HepG2 (cell line): ENCODE results near the gene CADM4. TPM values are rescaled to one million over a fixed set of nuclear protein-coding genes. Genes with fewer than 3 reads are reported as not detected.

ENCODE experiments used
- ELF3 ChIP-seq: IDR thresholded peaks from 2 replicates; pipeline ENCODE4 v1.6.1; 2016; ENCODE audit warnings: missing genetic modification reagents, missing compliant biosample characterization
- FOXK1 ChIP-seq: sonication (generic); formaldehyde crosslinking; IDR thresholded peaks from 2 replicates; pipeline ENCODE4 v1.4.0; 2020; ENCODE audit warnings: low read depth, missing genetic modification reagents, borderline replicate concordance
- HNF4A ChIP-seq: sonication (generic); formaldehyde crosslinking; IDR thresholded peaks from 2 replicates; pipeline ENCODE4 v1.4.0; 2020; ENCODE audit warnings: missing genetic modification reagents
- HOXD1 ChIP-seq: sonication (generic); formaldehyde crosslinking; IDR thresholded peaks from 2 replicates; pipeline ENCODE4 v1.5.0; 2020; ENCODE audit warnings: missing genetic modification reagents
- NKX3-1 ChIP-seq: sonication (generic); formaldehyde crosslinking; IDR thresholded peaks from 2 replicates; pipeline ENCODE4 v1.5.0; 2020; ENCODE audit warnings: missing genetic modification reagents
- RBM39 ChIP-seq: fragments of 200-400 bp; formaldehyde crosslinking; IDR thresholded peaks from one replicate; pipeline ENCODE4 v1.6.1; 2018; ENCODE audit warnings: antibody characterized with exemption, mild to moderate bottlenecking, low read depth, low read length; ENCODE audit not compliant: poor library complexity, severe bottlenecking
- REPIN1 ChIP-seq: sonication (generic); formaldehyde crosslinking; IDR thresholded peaks from 2 replicates; pipeline ENCODE4 v1.8.0; 2022; ENCODE audit warnings: missing genetic modification reagents, low read depth, mild to moderate bottlenecking, borderline replicate concordance
- RXRA ChIP-seq: sonication (generic); formaldehyde crosslinking; IDR thresholded peaks from 2 replicates; pipeline ENCODE4 v1.5.1; 2020; ENCODE audit warnings: missing genetic modification reagents
- SALL2 ChIP-seq: sonication (generic); formaldehyde crosslinking; IDR thresholded peaks from 2 replicates; pipeline ENCODE4 v1.8.1; 2023; ENCODE audit warnings: mild to moderate bottlenecking, missing genetic modification reagents, inconsistent platforms
- SOX6 ChIP-seq, 2 experiments: fragments of 450-650 bp in 1 of 2; sonication (generic) in 1 of 2; formaldehyde crosslinking in 1 of 2; IDR thresholded peaks; 2 replicates each; pipeline versions ENCODE4 v1.4.0 to v1.6.1; 2017 to 2020; ENCODE audit warnings: antibody characterized with exemption in 1 of 2, mild to moderate bottlenecking in 1 of 2, missing genetic modification reagents in 1 of 2
- SRSF4 ChIP-seq: fragments of 200-400 bp; formaldehyde crosslinking; IDR thresholded peaks from one replicate; pipeline ENCODE4 v1.6.1; 2018; ENCODE audit warnings: mild to moderate bottlenecking, low read depth, low read length, moderate library complexity; ENCODE audit not compliant: poor library complexity, severe bottlenecking
- TBP ChIP-seq: sonication (generic); formaldehyde crosslinking; IDR thresholded peaks from 2 replicates; pipeline ENCODE4 v1.5.0; 2020; ENCODE audit warnings: missing genetic modification reagents
- ZNF607 ChIP-seq: sonication (generic); formaldehyde crosslinking; IDR thresholded peaks from 2 replicates; pipeline ENCODE4 v1.5.1; 2020; ENCODE audit warnings: missing genetic modification reagents, mild to moderate bottlenecking, borderline replicate concordance
- ZNF768 ChIP-seq: sonication (generic); formaldehyde crosslinking; IDR thresholded peaks from 2 replicates; pipeline ENCODE4 v1.4.0; 2020; ENCODE audit warnings: missing genetic modification reagents
- ZNF883 ChIP-seq: sonication (generic); formaldehyde crosslinking; IDR thresholded peaks from 2 replicates; pipeline ENCODE4 v1.5.1; 2020; ENCODE audit warnings: mild to moderate bottlenecking, missing genetic modification reagents; ENCODE audit errors: not compliant biosample characterization
- polyA plus RNA-seq, 8 experiments: library from polyadenylated mRNA; depleted of rRNA in 3 of 8; stranded (reverse) in 7 of 8; unstranded in 1 of 8; fragments of >200 nt; fragmentation: Illumina TruSeq in 4 of 8; extraction: Trizol in 4 of 8; gene quantifications; 2 replicates each; pipeline versions ENCODE4 v1.2.1 to v1.2.3, GENCODE V29; 2011 to 2016; ENCODE audit warnings: low read depth in 4 of 8, missing spikeins in 1 of 8, mixed read lengths in 1 of 8; ENCODE audit not compliant: insufficient read depth in 1 of 8
- total RNA-seq, 5 experiments: library from RNA; depleted of rRNA; stranded (reverse); fragments of >200 nt; fragmentation: Illumina TruSeq; extraction: Trizol; gene quantifications; 2 replicates each; pipeline ENCODE4 v1.2.3, GENCODE V29; 2016; ENCODE audit warnings: low read depth in 1 of 5
- TF ChIP-seq, protein P1 (sequence below): sonication (generic); formaldehyde crosslinking; IDR thresholded peaks from 2 replicates; pipeline ENCODE4 v1.8.0; 2022; ENCODE audit warnings: missing genetic modification reagents, mild to moderate bottlenecking, borderline replicate concordance
- TF ChIP-seq, protein P2 (sequence below): sonication (generic); formaldehyde crosslinking; IDR thresholded peaks from 2 replicates; pipeline ENCODE4 v1.8.0; 2022; ENCODE audit warnings: low read depth, missing genetic modification reagents
- TF ChIP-seq, protein P3 (sequence below): sonication (generic); formaldehyde crosslinking; IDR thresholded peaks from 2 replicates; pipeline ENCODE4 v1.4.0; 2020; ENCODE audit warnings: missing genetic modification reagents, borderline replicate concordance
- TF ChIP-seq, protein P4 (sequence below): sonication (generic); formaldehyde crosslinking; IDR thresholded peaks from 2 replicates; pipeline ENCODE4 v1.4.0; 2020; ENCODE audit warnings: missing genetic modification reagents

Gene CADM4
- total and polyA plus RNA-seq, 2 of the 13 experiments (the other 11 are each of a cell fraction or from before 2014, with no cell fraction given) = 8.5 to 16.0 TPM

DNA sequence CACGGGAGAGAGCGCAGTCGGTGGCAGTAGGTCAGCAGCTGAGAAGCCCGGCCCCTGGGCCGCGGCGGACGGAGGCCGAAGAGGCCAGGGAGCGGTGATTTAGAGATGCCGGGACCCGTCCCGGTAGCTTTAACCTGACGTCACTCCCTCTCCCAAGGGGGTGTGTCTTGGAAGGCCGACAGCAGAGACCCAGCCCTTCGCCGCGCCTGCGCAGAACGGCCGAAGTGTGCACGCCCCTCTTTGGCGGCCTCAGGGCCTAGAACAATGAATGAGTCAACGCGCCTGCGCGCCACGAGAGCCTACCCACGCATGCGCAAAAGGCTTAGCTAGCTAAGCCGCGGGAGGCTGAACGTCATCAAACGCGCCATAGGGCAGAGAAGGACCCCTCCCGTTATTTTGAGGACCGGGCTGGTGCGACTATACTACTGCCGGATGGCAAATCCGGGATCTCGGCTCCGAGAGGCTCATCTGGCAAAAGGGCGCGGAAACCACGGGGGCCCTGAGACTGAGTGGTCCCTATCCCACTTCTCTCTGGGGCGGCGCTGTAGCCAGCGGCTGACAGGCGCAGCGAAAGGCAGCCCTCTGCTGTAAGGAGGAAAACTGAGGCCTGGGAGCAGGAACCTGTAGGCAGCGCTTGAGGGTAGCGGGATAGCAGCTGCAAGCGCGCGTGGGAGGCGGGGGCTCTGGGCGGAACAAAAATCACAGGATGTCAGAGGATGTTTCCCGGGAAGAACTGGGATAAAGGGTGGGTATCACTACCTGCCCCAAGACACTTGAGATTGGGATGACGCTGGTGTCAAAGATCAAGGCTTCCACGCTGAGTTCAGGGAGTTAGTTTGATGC is 43.4 kb downstream of the CADM4 start, which contains the start of the genes IRGQ and ZNF576 (continued):
- TF ChIP-seq, protein P1, sequence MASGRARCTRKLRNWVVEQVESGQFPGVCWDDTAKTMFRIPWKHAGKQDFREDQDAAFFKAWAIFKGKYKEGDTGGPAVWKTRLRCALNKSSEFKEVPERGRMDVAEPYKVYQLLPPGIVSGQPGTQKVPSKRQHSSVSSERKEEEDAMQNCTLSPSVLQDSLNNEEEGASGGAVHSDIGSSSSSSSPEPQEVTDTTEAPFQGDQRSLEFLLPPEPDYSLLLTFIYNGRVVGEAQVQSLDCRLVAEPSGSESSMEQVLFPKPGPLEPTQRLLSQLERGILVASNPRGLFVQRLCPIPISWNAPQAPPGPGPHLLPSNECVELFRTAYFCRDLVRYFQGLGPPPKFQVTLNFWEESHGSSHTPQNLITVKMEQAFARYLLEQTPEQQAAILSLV (CRISPR knock-in tag) = 0 out of 2 replicates have a peak, but pooled peaks have one; percentile 34
- no peak; the same call in 1 of the 2 replicates for TF ChIP-seq TBP (CRISPR knock-in tag)
- peak; percentile 56 for TF ChIP-seq RBM39
- TF ChIP-seq, protein P2, sequence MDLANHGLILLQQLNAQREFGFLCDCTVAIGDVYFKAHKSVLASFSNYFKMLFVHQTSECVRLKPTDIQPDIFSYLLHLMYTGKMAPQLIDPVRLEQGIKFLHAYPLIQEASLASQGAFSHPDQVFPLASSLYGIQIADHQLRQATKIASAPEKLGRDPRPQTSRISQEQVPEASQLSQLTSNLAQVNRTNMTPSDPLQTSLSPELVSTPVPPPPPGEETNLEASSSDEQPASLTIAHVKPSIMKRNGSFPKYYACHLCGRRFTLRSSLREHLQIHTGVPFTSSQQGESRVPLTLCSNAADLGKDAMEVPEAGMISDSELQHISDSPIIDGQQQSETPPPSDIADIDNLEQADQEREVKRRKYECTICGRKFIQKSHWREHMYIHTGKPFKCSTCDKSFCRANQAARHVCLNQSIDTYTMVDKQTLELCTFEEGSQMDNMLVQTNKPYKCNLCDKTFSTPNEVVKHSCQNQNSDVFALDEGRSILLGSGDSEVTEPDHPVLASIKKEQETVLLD (CRISPR knock-in tag) = peak; percentile 89
- TF ChIP-seq SRSF4 = no peak
- peak; percentile 82; the same call in 1 of the 2 replicates for TF ChIP-seq FOXK1 (CRISPR knock-in tag)
- peak; percentile 56; the same call in 1 of the 2 replicates for TF ChIP-seq RXRA (CRISPR knock-in tag)
- 0 out of 2 replicates have a peak, but pooled peaks have one; percentile 25 for TF ChIP-seq HOXD1
- peak; percentile 74 for TF ChIP-seq ZNF883
- TF ChIP-seq ZNF768 = no peak
- TF ChIP-seq NKX3-1 = no peak
- TF ChIP-seq REPIN1 (CRISPR knock-in tag) = peak; percentile 90; the same call in 1 of the 2 replicates
- TF ChIP-seq, protein P3, sequence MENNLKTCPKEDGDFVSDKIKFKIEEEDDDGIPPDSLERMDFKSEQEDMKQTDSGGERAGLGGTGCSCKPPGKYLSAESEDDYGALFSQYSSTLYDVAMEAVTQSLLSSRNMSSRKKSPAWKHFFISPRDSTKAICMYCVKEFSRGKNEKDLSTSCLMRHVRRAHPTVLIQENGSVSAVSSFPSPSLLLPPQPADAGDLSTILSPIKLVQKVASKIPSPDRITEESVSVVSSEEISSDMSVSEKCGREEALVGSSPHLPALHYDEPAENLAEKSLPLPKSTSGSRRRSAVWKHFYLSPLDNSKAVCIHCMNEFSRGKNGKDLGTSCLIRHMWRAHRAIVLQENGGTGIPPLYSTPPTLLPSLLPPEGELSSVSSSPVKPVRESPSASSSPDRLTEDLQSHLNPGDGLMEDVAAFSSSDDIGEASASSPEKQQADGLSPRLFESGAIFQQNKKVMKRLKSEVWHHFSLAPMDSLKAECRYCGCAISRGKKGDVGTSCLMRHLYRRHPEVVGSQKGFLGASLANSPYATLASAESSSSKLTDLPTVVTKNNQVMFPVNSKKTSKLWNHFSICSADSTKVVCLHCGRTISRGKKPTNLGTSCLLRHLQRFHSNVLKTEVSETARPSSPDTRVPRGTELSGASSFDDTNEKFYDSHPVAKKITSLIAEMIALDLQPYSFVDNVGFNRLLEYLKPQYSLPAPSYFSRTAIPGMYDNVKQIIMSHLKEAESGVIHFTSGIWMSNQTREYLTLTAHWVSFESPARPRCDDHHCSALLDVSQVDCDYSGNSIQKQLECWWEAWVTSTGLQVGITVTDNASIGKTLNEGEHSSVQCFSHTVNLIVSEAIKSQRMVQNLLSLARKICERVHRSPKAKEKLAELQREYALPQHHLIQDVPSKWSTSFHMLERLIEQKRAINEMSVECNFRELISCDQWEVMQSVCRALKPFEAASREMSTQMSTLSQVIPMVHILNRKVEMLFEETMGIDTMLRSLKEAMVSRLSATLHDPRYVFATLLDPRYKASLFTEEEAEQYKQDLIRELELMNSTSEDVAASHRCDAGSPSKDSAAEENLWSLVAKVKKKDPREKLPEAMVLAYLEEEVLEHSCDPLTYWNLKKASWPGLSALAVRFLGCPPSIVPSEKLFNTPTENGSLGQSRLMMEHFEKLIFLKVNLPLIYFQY (CRISPR knock-in tag) = 0 out of 2 replicates have a peak, but pooled peaks have one; percentile 20
- no peak for TF ChIP-seq SOX6 (IDR thresholded peaks at IDR 0.05)
- TF ChIP-seq SOX6 (CRISPR knock-in tag; IDR thresholded peaks at IDR 0.05) = peak; percentile 74
- peak; percentile 79; the same call in 1 of the 2 replicates for TF ChIP-seq SALL2 (CRISPR knock-in tag)
- TF ChIP-seq ZNF607 = peak; percentile 82
- TF ChIP-seq, protein P4, sequence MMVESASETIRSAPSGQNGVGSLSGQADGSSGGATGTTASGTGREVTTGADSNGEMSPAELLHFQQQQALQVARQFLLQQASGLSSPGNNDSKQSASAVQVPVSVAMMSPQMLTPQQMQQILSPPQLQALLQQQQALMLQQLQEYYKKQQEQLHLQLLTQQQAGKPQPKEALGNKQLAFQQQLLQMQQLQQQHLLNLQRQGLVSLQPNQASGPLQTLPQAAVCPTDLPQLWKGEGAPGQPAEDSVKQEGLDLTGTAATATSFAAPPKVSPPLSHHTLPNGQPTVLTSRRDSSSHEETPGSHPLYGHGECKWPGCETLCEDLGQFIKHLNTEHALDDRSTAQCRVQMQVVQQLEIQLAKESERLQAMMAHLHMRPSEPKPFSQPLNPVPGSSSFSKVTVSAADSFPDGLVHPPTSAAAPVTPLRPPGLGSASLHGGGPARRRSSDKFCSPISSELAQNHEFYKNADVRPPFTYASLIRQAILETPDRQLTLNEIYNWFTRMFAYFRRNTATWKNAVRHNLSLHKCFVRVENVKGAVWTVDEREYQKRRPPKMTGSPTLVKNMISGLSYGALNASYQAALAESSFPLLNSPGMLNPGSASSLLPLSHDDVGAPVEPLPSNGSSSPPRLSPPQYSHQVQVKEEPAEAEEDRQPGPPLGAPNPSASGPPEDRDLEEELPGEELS (CRISPR knock-in tag) = no peak; the same call in 1 of the 2 replicates
- peak; percentile 67; the same call in 1 of the 2 replicates for TF ChIP-seq ELF3 (CRISPR knock-in tag)
- peak; percentile 47 for TF ChIP-seq HNF4A (CRISPR knock-in tag)
